OCI-LY3 (cell line): ENCODE data around the gene HEXD.

Experiments
- H2AFZ ChIP-seq: fragments of 200-600, 300-600 bp; shearing (Covaris generic); 2 replicates; pipeline ENCODE4 v1.6.0; 2014; ENCODE audit warnings: antibody characterized with exemption, low read depth, low read length
- H3K27ac ChIP-seq: fragments of 200-600, 300-600 bp; sonication (generic); 2 replicates; pipeline ENCODE4 v1.5.1; 2014; ENCODE audit warnings: mild to moderate bottlenecking, low read length, moderate library complexity, mixed read lengths
- H3K27me3 ChIP-seq: fragments of 200-600, 300-600 bp; sonication (generic); 2 replicates; pipeline ENCODE4 v1.6.1; 2014; ENCODE audit warnings: low read depth, low read length, mixed read lengths
- H3K36me3 ChIP-seq: fragments of 200-600, 300-600 bp; sonication (generic); replicated peaks from 2 replicates; pipeline ENCODE3; 2014; ENCODE audit warnings: low read depth, low read length, mixed read lengths
- H3K4me1 ChIP-seq: fragments of 300-600, 200-600 bp; sonication (generic); 2 replicates; pipeline ENCODE4 v1.6.1; 2014; ENCODE audit warnings: low read length, mixed read lengths
- H3K4me2 ChIP-seq: fragments of 200-600, 300-600 bp; sonication (generic); 2 replicates; pipeline ENCODE4 v1.6.1; 2014; ENCODE audit warnings: low read length, mixed read lengths
- H3K4me3 ChIP-seq: fragments of 300-600, 200-600 bp; sonication (generic); 2 replicates; pipeline ENCODE4 v1.5.1; 2014; ENCODE audit warnings: antibody characterized with exemption, mild to moderate bottlenecking, low read length, moderate library complexity
- H3K79me2 ChIP-seq: fragments of 300-600, 200-600 bp; shearing (Covaris generic); 2 replicates; pipeline ENCODE4 v1.6.1; 2014; ENCODE audit warnings: mild to moderate bottlenecking, low read length, mixed read lengths
- H3K9ac ChIP-seq: fragments of 300-600, 200-600 bp; shearing (Covaris generic); 2 replicates; pipeline ENCODE4 v1.6.0; 2014; ENCODE audit warnings: mild to moderate bottlenecking, low read length, moderate library complexity
- H3K9me3 ChIP-seq: fragments of 200-600, 300-600 bp; shearing (Covaris generic); 2 replicates; pipeline ENCODE4 v1.6.1; 2014; ENCODE audit warnings: low read length, mixed read lengths; ENCODE audit not compliant: insufficient read depth
- H4K20me1 ChIP-seq: fragments of 200-600, 300-600 bp; sonication (generic); 2 replicates; pipeline ENCODE4 v1.6.1; 2016; ENCODE audit warnings: low read length, mixed read lengths; ENCODE audit not compliant: insufficient read depth
- EZH2phosphoT487 ChIP-seq: fragments of 200-600 bp; shearing (Covaris generic); IDR thresholded peaks from 2 replicates; pipeline ENCODE4 v1.6.1; 2018; ENCODE audit warnings: antibody characterized with exemption, mixed run types, low read depth
- TF ChIP-seq, protein P1 (sequence below): fragments of 200-600, 300-600 bp; sonication (generic); IDR thresholded peaks from 2 replicates; pipeline ENCODE4 v1.5.1; 2014; ENCODE audit warnings: antibody characterized with exemption, low read length, low read depth

The HEXD gene

GRCh38 chr17:82444941-82445521, 26.9 kb downstream of the HEXD start:
- peaks cover 58% of the 10 kb centered on the region for H3K36me3 ChIP-seq
- H3K79me2 ChIP-seq, result peaks cover 40% of the 10 kb centered on the region
- H3K27me3 ChIP-seq, result no peaks in the 10 kb centered on the region
- peaks cover 47% of the 10 kb centered on the region for H4K20me1 ChIP-seq
- H3K9me3 ChIP-seq, result no peaks in the 10 kb centered on the region
- H3K9ac ChIP-seq, result no peak overlapping the region
- no peak overlapping the region for H3K27ac ChIP-seq
- no peak overlapping the region for H3K4me2 ChIP-seq
- peaks cover 25% of the 10 kb centered on the region for H3K4me1 ChIP-seq
- no peak overlapping the region for H3K4me3 ChIP-seq
- H2AFZ ChIP-seq, result no peak overlapping the region
- TF ChIP-seq, protein P1, sequence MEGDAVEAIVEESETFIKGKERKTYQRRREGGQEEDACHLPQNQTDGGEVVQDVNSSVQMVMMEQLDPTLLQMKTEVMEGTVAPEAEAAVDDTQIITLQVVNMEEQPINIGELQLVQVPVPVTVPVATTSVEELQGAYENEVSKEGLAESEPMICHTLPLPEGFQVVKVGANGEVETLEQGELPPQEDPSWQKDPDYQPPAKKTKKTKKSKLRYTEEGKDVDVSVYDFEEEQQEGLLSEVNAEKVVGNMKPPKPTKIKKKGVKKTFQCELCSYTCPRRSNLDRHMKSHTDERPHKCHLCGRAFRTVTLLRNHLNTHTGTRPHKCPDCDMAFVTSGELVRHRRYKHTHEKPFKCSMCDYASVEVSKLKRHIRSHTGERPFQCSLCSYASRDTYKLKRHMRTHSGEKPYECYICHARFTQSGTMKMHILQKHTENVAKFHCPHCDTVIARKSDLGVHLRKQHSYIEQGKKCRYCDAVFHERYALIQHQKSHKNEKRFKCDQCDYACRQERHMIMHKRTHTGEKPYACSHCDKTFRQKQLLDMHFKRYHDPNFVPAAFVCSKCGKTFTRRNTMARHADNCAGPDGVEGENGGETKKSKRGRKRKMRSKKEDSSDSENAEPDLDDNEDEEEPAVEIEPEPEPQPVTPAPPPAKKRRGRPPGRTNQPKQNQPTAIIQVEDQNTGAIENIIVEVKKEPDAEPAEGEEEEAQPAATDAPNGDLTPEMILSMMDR, result no peak
- TF ChIP-seq EZH2phosphoT487, result no peak

- Histone ChIP-seq H3K27me3 (no peaks in the 10 kb centered on the region), H3K4me3 (no peak overlapping the region), H3K4me1 (peaks cover 20% of the 10 kb centered on the region), H3K79me2 (peaks cover 44% of the 10 kb centered on the region), H3K9ac (no peak overlapping the region), H3K4me2 (no peak overlapping the region), H3K36me3 (peaks cover 58% of the 10 kb centered on the region), H3K27ac (no peak overlapping the region), H2AFZ (no peak overlapping the region), H4K20me1 (peaks cover 47% of the 10 kb centered on the region), H3K9me3 (no peaks in the 10 kb centered on the region)
- no peak for TF ChIP-seq EZH2phosphoT487
- TF ChIP-seq, protein P1, result no peak
Measured at GRCh38 chr17:82445542-82445941, 27.4 kb downstream of the HEXD start.

DNA sequence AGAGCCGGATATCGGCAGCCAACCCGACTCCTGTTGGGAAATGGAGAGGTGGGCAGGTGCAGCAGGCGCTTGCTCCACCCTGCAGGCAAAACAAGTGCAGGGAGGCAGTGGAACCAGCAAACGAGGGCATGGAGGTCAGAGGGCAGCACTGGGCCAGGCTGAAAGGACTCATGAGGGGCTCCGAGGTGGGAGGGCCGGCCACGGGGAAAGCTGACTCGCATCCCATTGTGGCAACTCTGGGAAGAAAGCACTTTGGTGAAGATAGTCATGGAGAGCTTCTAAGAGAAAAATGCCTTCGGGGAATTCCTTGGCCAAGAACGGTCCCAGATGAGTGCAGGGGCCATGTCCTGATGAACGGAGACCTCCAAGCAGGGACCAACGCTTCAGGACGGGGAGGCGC, 28.0 kb downstream of the HEXD start:
- Histone ChIP-seq H3K79me2 (peaks cover 44% of the 10 kb centered on the region), H2AFZ (no peak overlapping the region), H3K4me3 (no peak overlapping the region), H3K9ac (no peak overlapping the region), H3K27ac (no peak overlapping the region), H3K4me1 (peaks cover 17% of the 10 kb centered on the region), H3K4me2 (no peak overlapping the region), H4K20me1 (peaks cover 47% of the 10 kb centered on the region), H3K36me3 (peaks cover 58% of the 10 kb centered on the region), H3K9me3 (no peaks in the 10 kb centered on the region), H3K27me3 (no peaks in the 10 kb centered on the region)
- TF ChIP-seq, protein P1, result no peak
- TF ChIP-seq EZH2phosphoT487, result no peak

DNA sequence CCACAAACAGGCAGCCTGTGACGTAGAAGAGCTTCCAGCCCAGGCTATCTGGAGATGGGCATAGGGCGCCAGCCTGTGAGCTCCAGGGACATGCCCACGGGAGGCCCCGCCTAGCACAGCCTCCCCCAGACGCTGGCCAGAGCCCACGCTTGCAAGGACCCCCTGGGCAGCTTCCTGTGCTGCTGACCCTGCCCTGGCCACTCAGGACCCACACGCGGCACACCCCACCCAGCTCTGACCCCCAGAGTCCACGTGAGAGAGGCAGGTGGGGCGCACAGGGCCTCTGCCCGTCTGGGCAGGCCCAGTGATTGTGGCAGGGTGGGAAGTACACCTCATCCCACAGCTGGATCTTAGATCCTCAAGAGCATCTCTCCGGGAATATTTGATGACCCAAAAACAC, 28.5 kb downstream of the HEXD start:
- TF ChIP-seq, protein P1, result no peak
- TF ChIP-seq EZH2phosphoT487, result no peak
- H3K79me2 ChIP-seq, result peaks cover 44% of the 10 kb centered on the region
- H3K4me3 ChIP-seq, result no peak overlapping the region
- H3K4me1 ChIP-seq, result peaks cover 20% of the 10 kb centered on the region
- H3K9ac ChIP-seq, result no peak overlapping the region
- no peak overlapping the region for H3K4me2 ChIP-seq
- no peak overlapping the region for H3K27ac ChIP-seq
- H3K27me3 ChIP-seq, result no peaks in the 10 kb centered on the region
- H4K20me1 ChIP-seq, result peaks cover 46% of the 10 kb centered on the region
- H3K9me3 ChIP-seq, result no peaks in the 10 kb centered on the region
- peaks cover 58% of the 10 kb centered on the region for H3K36me3 ChIP-seq
- no peak overlapping the region for H2AFZ ChIP-seq
